GM12878 (cell line): ENCODE results near the gene ALOX12B. TPM values are rescaled to one million over a fixed set of nuclear protein-coding genes. Genes with fewer than 3 reads are reported as not detected.
A peak's percentile ranks its signal among the peaks of the same experiment; 100 is the strongest.

ENCODE experiments used
- ATAC-seq: fragments of 200-7000 bp; cut with Tn5 transposase; 3 replicates; pipeline ENCODE4 v1.9.1; 2020; ENCODE audit warnings: mild to moderate bottlenecking, moderate library complexity
- BruUV-seq: library from RNA; stranded (reverse); fragments of 400-500 nt; replicated peaks from 2 replicates; lab custom pipeline; 2021; lab: Mats Ljungman, UMichigan
- CTCF ChIA-PET: fragments of 300-600 bp; sonication (Branson Sonifier 250); formaldehyde crosslinking; extraction: SDS; loops from one replicate; lab custom pipeline; 2021; ENCODE audit warnings: inconsistent platforms; lab: Yijun Ruan, JAX
- POLR2A ChIA-PET: fragments of 350-600 bp; formaldehyde crosslinking; extraction: SDS; loops from one replicate; lab custom pipeline; 2021; ENCODE audit warnings: inconsistent platforms; lab: Charles Lee
- RAD21 ChIA-PET: fragments of 300-600 bp; sonication (Branson Sonifier 250); formaldehyde crosslinking; loops from one replicate; lab custom pipeline; 2023; ENCODE audit warnings: antibody characterized with exemption; ENCODE audit not compliant: unreplicated experiment; lab: Charles Lee
- SMC1A ChIA-PET: fragments of 300-600 bp; sonication (Branson Sonifier 250); formaldehyde crosslinking; loops from one replicate; lab custom pipeline; 2023; ENCODE audit not compliant: unreplicated experiment, uncharacterized antibody; lab: Charles Lee
- DNase-seq: peaks from one replicate; pipeline ENCODE4 v3.0.0-alpha.2; 2011; ENCODE audit warnings: low read depth, low spot score
- FAIRE-seq: peaks from 3 replicates; lab custom pipeline; 2011; peaks lifted over from hg19 to GRCh38; lab: Jason Lieb, UNC
- H2AFZ ChIP-seq: 2 replicates; pipeline ENCODE4 v1.6.0; 2011; ENCODE audit warnings: low read depth, low read length, control low read depth; ENCODE audit not compliant: control insufficient read depth
- H3K27ac ChIP-seq: 2 replicates; pipeline ENCODE4 v1.5.1; 2011; ENCODE audit warnings: control low read depth; ENCODE audit not compliant: control insufficient read depth, insufficient read depth
- H3K27me3 ChIP-seq, 2 experiments: replicated peaks in 1 of 2; 2 replicates each; pipeline versions ENCODE4 v1.6.0 to v1.6.1; 2011; ENCODE audit warnings: low read length in 1 of 2; ENCODE audit not compliant: control insufficient read depth in 2 of 2, insufficient read depth in 2 of 2
- H3K36me3 ChIP-seq, 2 experiments: 2 replicates each; pipeline ENCODE4 v1.5.1; 2011; ENCODE audit warnings: low read length in 1 of 2; ENCODE audit not compliant: control insufficient read depth in 2 of 2, insufficient read depth in 2 of 2
- H3K4me1 ChIP-seq: 2 replicates; pipeline ENCODE4 v1.6.1; 2011; ENCODE audit warnings: mild to moderate bottlenecking, low read length, moderate library complexity, mixed read lengths; ENCODE audit not compliant: control insufficient read depth, insufficient read depth
- H3K4me2 ChIP-seq: 2 replicates; pipeline ENCODE4 v1.6.0; 2011; ENCODE audit warnings: control low read depth; ENCODE audit not compliant: control insufficient read depth, insufficient read depth
- H3K4me3 ChIP-seq: fragments of 200-600 bp; sonication (generic); 2 replicates; pipeline ENCODE4 v1.5.1; 2016
- H3K79me2 ChIP-seq: 2 replicates; pipeline ENCODE4 v1.6.0; 2011; ENCODE audit warnings: low read length; ENCODE audit not compliant: control insufficient read depth, insufficient read depth
- H3K9ac ChIP-seq: 2 replicates; pipeline ENCODE4 v1.8.0; 2011; ENCODE audit warnings: low read length, control low read depth, mixed read lengths; ENCODE audit not compliant: control insufficient read depth, insufficient read depth
- H3K9me3 ChIP-seq: replicated peaks from 3 replicates; pipeline ENCODE4 v1.5.1; 2011; ENCODE audit warnings: mild to moderate bottlenecking, low read length; ENCODE audit not compliant: control insufficient read depth, insufficient read depth
- H4K20me1 ChIP-seq: 2 replicates; pipeline ENCODE4 v1.6.0; 2011; ENCODE audit not compliant: control insufficient read depth, insufficient read depth
- CBFB ChIP-seq: IDR thresholded peaks from 2 replicates; pipeline ENCODE4 v1.6.1; 2016; ENCODE audit warnings: antibody characterized with exemption, low read depth
- GATAD2B ChIP-seq: fragments of 450-650 bp; conservative IDR thresholded peaks from 2 replicates; pipeline ENCODE4 v1.6.1; 2017; ENCODE audit warnings: low read depth, mild to moderate bottlenecking, moderate library complexity
- MTA3 ChIP-seq: IDR thresholded peaks from 2 replicates; pipeline ENCODE4 v1.6.1; 2012; ENCODE audit warnings: low read length, inconsistent platforms, borderline replicate concordance
- NRF1 ChIP-seq: conservative IDR thresholded peaks from 2 replicates; pipeline ENCODE4 v1.6.1; 2011; ENCODE audit warnings: mild to moderate bottlenecking, low read depth, low read length, improper control_type of control experiment
- POLR2A ChIP-seq: IDR thresholded peaks from 2 replicates; pipeline ENCODE4 v1.6.1; 2011; ENCODE audit warnings: low read depth, mild to moderate bottlenecking, low read length
- REST ChIP-seq: IDR thresholded peaks from 2 replicates; pipeline ENCODE4 v1.6.1; 2012; ENCODE audit warnings: mild to moderate bottlenecking, low read depth, low read length
- TAF1 ChIP-seq: IDR thresholded peaks from 2 replicates; pipeline ENCODE4 v1.6.1; 2011; ENCODE audit warnings: mild to moderate bottlenecking, low read depth, low read length, borderline replicate concordance
- WGBS: methylation state at CpG from one replicate; pipeline ENCODE4 v1.1.6; 2016; ENCODE audit warnings: low lambda C conversion rate; ENCODE audit not compliant: insufficient replicate concordance, insufficient coverage; ENCODE audit errors: missing lambda C conversion rate; 5-methylcytosine and 5-hydroxymethylcytosine counted together
- in situ Hi-C: fragments of 300-500 bp; cut with MboI; formaldehyde crosslinking; loops from 9 replicates; pipeline ENCODE4 v1.14.3; 2018; ENCODE audit warnings: mixed read lengths
- intact Hi-C: fragments of 100-400 bp; cut with micrococcal nuclease; formaldehyde crosslinking; loops from one replicate; pipeline ENCODE4 v1.14.2; 2022; ENCODE audit not compliant: unreplicated experiment
- polyA plus RNA-seq, 11 experiments: library from polyadenylated mRNA; depleted of rRNA in 4 of 11; unstranded in 6 of 11; stranded (reverse) in 5 of 11; fragments of >200 nt; fragmentation: Nextera tagmentation in 4 of 11; fragmentation: Illumina TruSeq in 1 of 11; extraction: Ambion mirVana in 4 of 11; extraction: Trizol in 1 of 11; gene quantifications; 1 replicate in 1 of 11; 2 replicates in 10 of 11; pipeline versions ENCODE4 v1.2.1 to v1.2.3, GENCODE V29; 2011 to 2016; ENCODE audit warnings: inconsistent platforms in 2 of 11, missing spikeins in 2 of 11, low read depth in 1 of 11
- total RNA-seq, 4 experiments: library from RNA; depleted of rRNA in 3 of 4; stranded (reverse); fragments of >200 nt in 3 of 4; fragmentation: Illumina TruSeq in 1 of 4; extraction: Trizol in 1 of 4; gene quantifications; 2 replicates each; pipeline versions ENCODE4 v1.2.1 to v1.2.3, GENCODE V29; 2013 to 2021

The ALOX12B gene
- total and polyA plus RNA-seq, 10 of the 15 experiments (the other 5 are each of a cell fraction or from before 2014, with no cell fraction given): 0.17 to 0.54 TPM; not detected in 8

- TF ChIP-seq REST (no peak), TAF1 (no peak), MTA3 (no peak)
These were observed 13.2 kb upstream of the ALOX12B start (continued) for GRCh38 chr17:8100763-8101162.

- RAD21 ChIA-PET: no interaction called here
- TF ChIP-seq CBFB (no peak), POLR2A (no peak), NRF1 (no peak), REST (no peak), GATAD2B (no peak)
- TF ChIP-seq, all 136 proteins: peak for 0
- ChIA-PET CTCF (interaction anchor here (0.6 to 14.3 kb wide), 7 partner anchors 10 to 79 kb away, joined by 3 to 189 read pairs (median 11); partner anchors contain the start of gene ALOX12B), SMC1A (interaction anchor here (0.6 to 1.8 kb wide), 4 partner anchors 8 to 40 kb away, joined by 3 to 8 read pairs (median 4); no protein-coding TSS in a partner anchor), POLR2A (interaction anchor here (0.7 to 1.9 kb wide), 2 partner anchors 9 to 19 kb away, joined by 4 to 5 read pairs; no protein-coding TSS in a partner anchor)
- in situ Hi-C loops: no loop called here
- peak overlapping the region; percentile 35; the same call in 1 of the 2 replicates for H2AFZ ChIP-seq
- H3K4me2 ChIP-seq: no peak overlapping the region
- no TSS peak for BruUV-seq
- no peak for FAIRE-seq
- no peaks in the 10 kb centered on the region for H3K4me1 ChIP-seq
- H3K9ac ChIP-seq: no peak overlapping the region
- DNase-seq: no peak
- H3K9me3 ChIP-seq: no peaks in the 10 kb centered on the region
- H3K27me3 ChIP-seq: no peaks in the 10 kb centered on the region; a peak in 1 of 4 replicates
- ATAC-seq: no peak
- H3K27ac ChIP-seq: no peak overlapping the region
- 52% methylated on average over 2 of the region's 2 CpGs for WGBS
- no peaks in the 10 kb centered on the region for H3K36me3 ChIP-seq
- H4K20me1 ChIP-seq: no peaks in the 10 kb centered on the region
- intact Hi-C loops: no loop called here
- no peak overlapping the region for H3K4me3 ChIP-seq
- H3K79me2 ChIP-seq: no peaks in the 10 kb centered on the region
These were observed 12.6 kb upstream of the ALOX12B start for GRCh38 chr17:8100111-8100510.
